A673 (cell line): ENCODE measurements around the gene EREG. TPM values are rescaled to one million over a fixed set of nuclear protein-coding genes. Genes with fewer than 3 reads are reported as not detected.

Source experiments
- BruUV-seq: library from RNA; stranded (reverse); fragments of 400-500 nt; replicated peaks from 2 replicates; lab custom pipeline; 2021; lab: Mats Ljungman, UMichigan
- CTCF ChIA-PET: fragments of 300-600 bp; sonication (Branson Sonifier 250); formaldehyde crosslinking; loops from one replicate; lab custom pipeline; 2022; ENCODE audit warnings: antibody characterized with exemption; lab: Charles Lee
- POLR2A ChIA-PET: fragments of 300-600 bp; sonication (Branson Sonifier 250); formaldehyde crosslinking; loops from one replicate; lab custom pipeline; 2022; ENCODE audit warnings: antibody characterized with exemption; ENCODE audit not compliant: low non-redundant PET; lab: Charles Lee
- DNase-seq: peaks from one replicate; pipeline ENCODE4 v3.0.0-alpha.2; 2015; ENCODE audit warnings: low spot score
- H3K27ac ChIP-seq: fragments of 200-600 bp; sonication (generic); 2 replicates; pipeline ENCODE4 v1.5.1; 2016; ENCODE audit warnings: mixed run types, low read depth, mild to moderate bottlenecking, mixed read lengths, antibody characterized with exemption, low read length; ENCODE audit not compliant: poor library complexity, severe bottlenecking
- H3K27me3 ChIP-seq: fragments of 200-600 bp; sonication (generic); replicated peaks from 2 replicates; pipeline ENCODE4 v1.6.1; 2017; ENCODE audit warnings: mixed run types, low read depth, mild to moderate bottlenecking, mixed read lengths, antibody characterized with exemption, low read length; ENCODE audit not compliant: insufficient read depth, poor library complexity
- H3K36me3 ChIP-seq: fragments of 200-600 bp; sonication (generic); 2 replicates; pipeline ENCODE4 v1.6.1; 2016; ENCODE audit warnings: mixed run types, mild to moderate bottlenecking, mixed read lengths, antibody characterized with exemption, low read length; ENCODE audit not compliant: insufficient read depth, poor library complexity, severe bottlenecking
- H3K4me1 ChIP-seq: fragments of 200-600 bp; sonication (generic); 2 replicates; pipeline ENCODE4 v1.6.1; 2017; ENCODE audit warnings: mixed run types, mild to moderate bottlenecking, mixed read lengths, antibody characterized with exemption, low read length; ENCODE audit not compliant: insufficient read depth, poor library complexity, severe bottlenecking
- H3K4me3 ChIP-seq: fragments of 200-600 bp; sonication (generic); 2 replicates; pipeline ENCODE4 v1.5.1; 2016; ENCODE audit warnings: low read depth, mixed run types, mild to moderate bottlenecking, mixed read lengths, low read length; ENCODE audit not compliant: poor library complexity, severe bottlenecking
- H3K9me3 ChIP-seq: fragments of 200-600 bp; sonication (generic); 2 replicates; pipeline ENCODE4 v1.6.1; 2016; ENCODE audit warnings: mixed run types, low read depth, mild to moderate bottlenecking, mixed read lengths, antibody characterized with exemption, low read length; ENCODE audit not compliant: poor library complexity, severe bottlenecking
- CTCF ChIP-seq: fragments of 300-800, 200-600 bp; sonication (generic); conservative IDR thresholded peaks from 2 replicates; pipeline ENCODE4 v1.5.1; 2017; ENCODE audit warnings: low read depth, mild to moderate bottlenecking, antibody characterized with exemption, low read length, moderate library complexity, mixed read lengths
- EZH2 ChIP-seq: fragments of 200-600 bp; sonication (generic); IDR thresholded peaks from 2 replicates; pipeline ENCODE4 v1.6.1; 2017; ENCODE audit warnings: borderline replicate concordance, low read depth, mild to moderate bottlenecking, mixed read lengths, antibody characterized with exemption, low read length; ENCODE audit not compliant: poor library complexity, severe bottlenecking
- intact Hi-C: fragments of 100-400 bp; cut with micrococcal nuclease; formaldehyde crosslinking; loops from one replicate; pipeline ENCODE4 v1.10.0; 2022; ENCODE audit not compliant: unreplicated experiment
- total RNA-seq: library from RNA; stranded (reverse); gene quantifications from 2 replicates; pipeline ENCODE4 v1.2.3, GENCODE V29; 2021

The EREG gene
- total RNA-seq, 1 experiment from 2014 or later: 0.84 TPM

GRCh38 chr4:74379912-74380311 is 15.0 kb downstream of the EREG start:
- H3K9me3 ChIP-seq: no peaks in the 10 kb centered on the region
- intact Hi-C loops: loop anchor here (5.0 kb wide), 1 partner anchor 157 kb away; no protein-coding TSS in a partner anchor
- POLR2A ChIA-PET: no interaction called here
- TF ChIP-seq EZH2 (no peak), CTCF (no peak)
- CTCF ChIA-PET: no interaction called here
- DNase-seq: no peak
- no peak overlapping the region for H3K4me3 ChIP-seq
- no TSS peak for BruUV-seq
- no peak overlapping the region for H3K27ac ChIP-seq
- H3K36me3 ChIP-seq: no peaks in the 10 kb centered on the region
- H3K27me3 ChIP-seq: no peaks in the 10 kb centered on the region
- no peaks in the 10 kb centered on the region for H3K4me1 ChIP-seq

GRCh38 chr4:74385386-74385785 is 20.4 kb downstream of the EREG start:
- Histone ChIP-seq H3K27me3 (no peaks in the 10 kb centered on the region), H3K36me3 (no peaks in the 10 kb centered on the region), H3K27ac (no peak overlapping the region), H3K4me3 (no peak overlapping the region), H3K4me1 (no peaks in the 10 kb centered on the region), H3K9me3 (no peaks in the 10 kb centered on the region)
- BruUV-seq: no TSS peak
- no peak for DNase-seq
- intact Hi-C loops: no loop called here
- CTCF ChIA-PET: no interaction called here
- TF ChIP-seq EZH2 (no peak), CTCF (no peak)
- POLR2A ChIA-PET: no interaction called here

- H3K9me3 ChIP-seq: no peaks in the 10 kb centered on the region
- BruUV-seq: no TSS peak
- DNase-seq: no peak
- intact Hi-C loops: no loop called here
- no peaks in the 10 kb centered on the region for H3K27me3 ChIP-seq
- H3K4me1 ChIP-seq: no peaks in the 10 kb centered on the region
- POLR2A ChIA-PET: no interaction called here
- H3K36me3 ChIP-seq: no peaks in the 10 kb centered on the region
- no peak overlapping the region for H3K4me3 ChIP-seq
- CTCF ChIA-PET: no interaction called here
- H3K27ac ChIP-seq: no peak overlapping the region
- TF ChIP-seq CTCF (no peak), EZH2 (no peak)
These were observed 21.2 kb downstream of the EREG start for GRCh38 chr4:74386159-74386558.
